ENCODE results near the gene LLGL2.

- TF ChIP-seq CTCF (conservative IDR thresholded peaks at IDR 0.05 in 1 of 2, IDR thresholded peaks at IDR 0.05 in 1 of 2; ENCODE audit: extremely low read depth in 1 of 2, insufficient read depth in 1 of 2, low read depth in 1 of 2, low read length in 2 of 2) = no peak
- TF ChIP-seq EZH2 (IDR thresholded peaks at IDR 0.05; ENCODE audit: borderline replicate concordance, low read length) = no peak
These were observed 40.1 kb downstream of the LLGL2 start for GRCh38 chr17:75565618-75566017.
